Retina (tissue), 1 donor: ENCODE measurements around the gene CMSS1.

Source experiments
- DNase-seq: peaks from one replicate; pipeline ENCODE4 v3.0.0-alpha.2; 2016

The CMSS1 gene

GRCh38 chr3:100002599-100003350 lies 185.1 kb downstream of the CMSS1 start:
- DNase-seq = no peak

- DNase-seq = no peak
Measured at GRCh38 chr3:100003609-100004503, 186.2 kb downstream of the CMSS1 start.

GRCh38 chr3:100004931-100005330 lies 187.3 kb downstream of the CMSS1 start:
- no peak for DNase-seq

- no peak for DNase-seq
Measured at GRCh38 chr3:100005665-100006393, 188.2 kb downstream of the CMSS1 start.

GRCh38 chr3:100006570-100007271 lies 189.1 kb downstream of the CMSS1 start:
- no peak for DNase-seq

- DNase-seq = no peak
Measured at GRCh38 chr3:100007313-100007712, 189.7 kb downstream of the CMSS1 start.

GRCh38 chr3:100008081-100008698 lies 190.5 kb downstream of the CMSS1 start:
- DNase-seq = no peak

GRCh38 chr3:100009276-100010086 lies 191.8 kb downstream of the CMSS1 start:
- DNase-seq = peak; percentile 48

GRCh38 chr3:100010087-100010417 lies 192.4 kb downstream of the CMSS1 start:
- no peak for DNase-seq

GRCh38 chr3:100018806-100019205 lies 201.1 kb downstream of the CMSS1 start:
- DNase-seq = no peak

- no peak for DNase-seq
Measured at GRCh38 chr3:100019719-100020118, 202.1 kb downstream of the CMSS1 start.

- DNase-seq = no peak
Measured at GRCh38 chr3:100020876-100021644, 203.4 kb downstream of the CMSS1 start.

GRCh38 chr3:100022506-100022905 lies 204.8 kb downstream of the CMSS1 start:
- no peak for DNase-seq

- DNase-seq = no peak
Measured at GRCh38 chr3:100023150-100023549, 205.5 kb downstream of the CMSS1 start.

- no peak for DNase-seq
Measured at GRCh38 chr3:100023595-100023994, 205.9 kb downstream of the CMSS1 start.

GRCh38 chr3:100024520-100025303 lies 207.1 kb downstream of the CMSS1 start:
- DNase-seq = no peak

- DNase-seq = no peak
Measured at GRCh38 chr3:100027321-100027720, 209.7 kb downstream of the CMSS1 start.

GRCh38 chr3:100029052-100029451 lies 211.4 kb downstream of the CMSS1 start:
- DNase-seq = no peak

- DNase-seq = no peak
Measured at GRCh38 chr3:100029689-100030088, 212.0 kb downstream of the CMSS1 start.

GRCh38 chr3:100030346-100030745 lies 212.7 kb downstream of the CMSS1 start:
- DNase-seq = no peak
